CD4-positive, alpha-beta T cell treated with Interleukin-2 at 100 ng/mL for 4 hours (primary cell): ENCODE data around the gene GNPAT.

Experiments
- DNase-seq: peaks from one replicate; pipeline ENCODE4 v3.0.0-alpha.2; 2020; ENCODE audit warnings: low spot score

Gene GNPAT

DNA sequence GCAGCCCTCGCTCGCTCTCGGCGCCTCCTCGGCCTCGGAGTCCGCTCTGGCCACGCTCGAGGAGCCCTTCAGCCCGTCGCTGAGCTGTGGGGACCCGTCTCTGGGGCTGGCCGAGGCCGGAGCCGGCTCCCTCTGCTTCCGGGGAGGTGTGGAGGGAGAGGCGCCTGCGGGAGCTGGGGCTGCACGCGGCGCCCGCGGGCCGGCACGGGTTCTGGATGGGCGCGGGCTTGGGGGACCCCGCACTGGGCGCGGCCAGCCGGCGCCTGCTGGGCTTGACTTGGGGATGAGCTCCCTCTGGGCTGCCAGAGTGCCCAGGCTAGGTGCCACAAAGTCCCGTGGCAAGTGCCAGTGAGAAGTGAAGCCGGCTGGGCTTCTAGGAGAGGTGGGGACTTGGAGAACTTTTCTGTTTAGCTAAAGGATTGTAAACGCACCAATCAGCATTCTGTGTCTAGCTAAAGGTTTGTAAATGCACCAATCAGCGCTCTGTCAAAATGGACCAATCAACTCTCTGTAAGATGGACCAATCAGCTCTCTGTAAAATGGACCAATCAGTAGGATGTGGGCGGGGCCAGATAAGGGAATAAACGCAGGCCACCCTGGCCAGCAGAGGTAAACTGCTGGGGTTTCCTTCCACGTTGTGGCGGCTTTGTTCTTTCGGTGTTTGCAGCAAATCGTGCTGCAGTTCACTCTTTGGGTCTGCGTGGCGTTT lies 76.4 kb downstream of the GNPAT start:
- DNase-seq, result no peak

DNA sequence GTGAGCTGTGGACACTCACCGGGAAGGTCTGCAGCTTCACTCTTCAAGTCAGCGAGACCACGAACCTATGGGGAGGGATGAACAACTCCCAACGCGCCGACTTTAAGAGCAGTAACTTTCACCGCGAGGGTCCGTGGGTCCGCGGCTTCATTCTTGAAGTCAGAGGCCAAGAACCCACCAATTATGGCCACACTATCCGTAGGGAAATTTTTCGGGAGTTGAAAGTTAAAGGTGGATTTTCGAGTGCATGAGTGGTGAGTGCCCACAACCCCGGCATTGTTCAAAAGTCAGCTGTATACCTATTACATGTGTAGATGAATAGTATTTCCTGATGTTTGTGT lies 77.0 kb downstream of the GNPAT start:
- DNase-seq, result no peak

DNA sequence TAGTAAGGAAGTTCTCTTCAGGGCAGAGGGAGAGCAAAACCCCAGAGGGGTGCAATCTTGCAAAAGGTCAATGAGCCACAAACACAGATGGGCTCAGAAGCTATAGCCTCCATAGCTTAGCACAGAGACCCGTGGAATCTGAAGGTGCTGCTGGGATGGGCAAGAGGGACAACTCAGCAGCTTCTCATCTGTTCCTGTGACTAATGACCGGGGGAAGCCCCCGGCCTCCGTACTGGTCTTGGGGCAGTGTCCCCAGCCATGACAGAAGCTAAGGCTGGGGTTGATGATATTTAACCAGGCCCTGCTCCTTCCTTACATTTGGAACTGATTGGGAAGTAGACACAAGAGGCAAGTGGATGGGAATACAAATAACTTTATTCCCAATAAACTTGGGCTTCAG lies 77.6 kb downstream of the GNPAT start:
- no peak for DNase-seq

DNA sequence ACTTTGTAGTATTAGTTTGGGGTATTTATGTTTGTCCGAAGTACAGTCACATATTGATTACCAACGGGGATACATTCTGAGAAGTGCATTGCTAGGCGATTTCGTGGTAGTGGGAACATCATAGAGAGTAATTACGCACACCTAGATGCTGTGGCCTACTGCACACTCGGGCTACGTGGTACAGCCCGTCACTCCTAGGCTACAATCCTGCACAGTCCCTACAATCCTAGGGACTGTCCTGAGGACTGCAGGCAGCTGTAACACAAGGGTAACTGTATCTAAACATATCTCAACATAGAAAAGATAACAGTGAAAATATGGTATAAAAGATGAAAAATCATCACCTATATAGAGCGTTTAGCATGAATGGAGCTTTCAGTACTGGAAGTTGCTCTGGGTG lies 78.1 kb downstream of the GNPAT start:
- DNase-seq, result no peak

DNA sequence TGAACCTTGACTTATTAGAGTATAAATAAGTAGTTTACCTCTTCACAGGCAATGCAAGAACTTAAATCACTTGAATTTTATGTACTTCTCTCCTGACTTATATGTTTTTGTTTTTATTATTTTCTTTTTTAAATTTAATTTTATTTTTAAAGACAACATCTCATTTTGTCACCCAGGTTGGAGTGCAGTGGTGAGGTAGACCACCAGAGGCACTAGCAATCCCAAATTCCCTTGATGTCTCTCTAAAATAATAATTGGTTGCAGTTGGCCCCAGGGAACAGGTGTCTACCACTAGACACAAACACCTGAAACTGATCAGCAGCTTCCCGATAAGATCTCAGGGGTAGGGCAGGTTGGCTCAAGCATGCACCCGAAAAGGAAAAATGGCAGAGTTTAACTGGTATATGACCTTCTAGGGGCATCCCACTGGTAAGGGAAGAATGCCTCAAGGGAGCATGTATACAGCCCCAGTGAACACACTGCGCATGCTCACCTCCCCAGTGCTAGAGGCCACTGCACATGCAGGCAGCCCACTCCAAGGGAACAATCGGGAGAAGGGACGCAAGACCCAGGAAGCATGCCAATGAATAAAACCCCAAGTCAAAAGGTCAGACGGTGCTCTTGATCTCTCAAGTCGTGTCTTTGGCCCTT lies 82.0 kb downstream of the GNPAT start:
- DNase-seq, result no peak

DNA sequence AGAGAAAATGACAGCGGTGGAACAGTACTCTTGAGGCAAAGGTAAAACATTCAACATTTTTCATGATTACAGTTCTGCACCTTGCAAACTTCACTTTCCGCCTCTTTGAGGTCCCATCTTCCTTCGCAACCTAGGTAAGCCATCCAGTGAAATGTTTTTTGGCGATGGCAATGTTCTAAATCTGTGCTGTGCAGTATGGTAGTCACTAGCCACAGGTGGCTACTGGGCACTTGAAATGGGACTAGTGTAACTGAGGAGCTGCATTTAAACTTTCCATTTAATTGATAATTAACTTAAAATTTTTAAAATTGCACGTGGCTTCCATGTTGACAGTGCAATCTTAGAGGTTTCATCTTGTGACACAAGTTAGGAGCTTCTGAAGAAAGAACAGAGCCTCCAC lies 83.6 kb downstream of the GNPAT start:
- no peak for DNase-seq

DNA sequence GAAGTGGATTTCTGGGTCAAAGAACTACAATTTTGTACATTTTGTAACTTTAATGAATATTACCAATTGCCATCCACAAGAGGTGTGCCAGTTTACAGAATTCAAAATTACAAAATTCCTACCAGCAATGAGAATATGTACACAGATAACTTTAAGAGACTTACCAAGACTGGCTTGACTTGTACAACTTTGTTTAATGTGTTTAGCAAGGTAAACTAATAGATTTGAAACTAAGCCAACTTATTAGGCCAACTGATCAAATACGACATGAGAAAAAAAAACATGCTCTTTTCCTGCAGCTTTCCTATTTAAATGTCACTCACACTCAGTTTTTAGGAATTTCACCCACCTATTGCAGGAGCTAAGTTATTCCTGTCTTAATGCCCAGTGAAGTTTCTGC lies 85.2 kb downstream of the GNPAT start:
- no peak for DNase-seq
